Retinal pigment epithelial cell (primary cell): Measurements from ENCODE around the gene USP2.
"Not testable (repeated sequence)": the region's sequence is repeated elsewhere in the genome, so short reads cannot be mapped to it uniquely, and the experiment has no call there.

Experiments used
- DNase-seq: peaks from one replicate; pipeline ENCODE4 v3.0.0-alpha.2; 2010; ENCODE audit warnings: low read depth
- H3K4me3 ChIP-seq: 2 replicates; pipeline ENCODE4 v1.5.1; 2011; ENCODE audit warnings: mild to moderate bottlenecking, low read length, control low read depth, moderate library complexity
- TF ChIP-seq, protein P1 (sequence below): conservative IDR thresholded peaks from 2 replicates; pipeline ENCODE4 v1.5.1; 2011; ENCODE audit warnings: low read depth, low read length, control low read depth, inconsistent platforms

USP2 gene

DNA sequence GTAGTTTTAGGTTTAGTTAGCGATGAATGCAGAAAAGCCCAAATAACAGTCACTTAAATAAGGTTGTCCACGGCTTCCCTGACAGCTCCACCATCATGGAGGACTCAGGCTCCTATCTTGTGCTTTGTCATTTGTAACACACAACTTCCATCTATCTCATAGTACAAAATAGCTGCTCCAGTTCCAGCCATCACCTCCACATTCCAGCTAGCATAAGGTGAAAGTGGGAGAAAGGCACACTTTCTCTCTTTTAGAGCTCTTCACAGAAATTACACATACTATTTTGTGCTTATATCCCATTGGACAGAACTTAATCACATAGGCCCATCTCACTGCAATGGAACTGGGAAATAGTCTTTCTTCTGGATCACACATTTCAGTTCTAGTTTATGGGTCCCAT, 32.8 kb upstream of the USP2 start:
- DNase-seq, result no peak
- H3K4me3 ChIP-seq, result no peak overlapping the region
- TF ChIP-seq, protein P1, sequence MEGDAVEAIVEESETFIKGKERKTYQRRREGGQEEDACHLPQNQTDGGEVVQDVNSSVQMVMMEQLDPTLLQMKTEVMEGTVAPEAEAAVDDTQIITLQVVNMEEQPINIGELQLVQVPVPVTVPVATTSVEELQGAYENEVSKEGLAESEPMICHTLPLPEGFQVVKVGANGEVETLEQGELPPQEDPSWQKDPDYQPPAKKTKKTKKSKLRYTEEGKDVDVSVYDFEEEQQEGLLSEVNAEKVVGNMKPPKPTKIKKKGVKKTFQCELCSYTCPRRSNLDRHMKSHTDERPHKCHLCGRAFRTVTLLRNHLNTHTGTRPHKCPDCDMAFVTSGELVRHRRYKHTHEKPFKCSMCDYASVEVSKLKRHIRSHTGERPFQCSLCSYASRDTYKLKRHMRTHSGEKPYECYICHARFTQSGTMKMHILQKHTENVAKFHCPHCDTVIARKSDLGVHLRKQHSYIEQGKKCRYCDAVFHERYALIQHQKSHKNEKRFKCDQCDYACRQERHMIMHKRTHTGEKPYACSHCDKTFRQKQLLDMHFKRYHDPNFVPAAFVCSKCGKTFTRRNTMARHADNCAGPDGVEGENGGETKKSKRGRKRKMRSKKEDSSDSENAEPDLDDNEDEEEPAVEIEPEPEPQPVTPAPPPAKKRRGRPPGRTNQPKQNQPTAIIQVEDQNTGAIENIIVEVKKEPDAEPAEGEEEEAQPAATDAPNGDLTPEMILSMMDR, result no peak

DNA sequence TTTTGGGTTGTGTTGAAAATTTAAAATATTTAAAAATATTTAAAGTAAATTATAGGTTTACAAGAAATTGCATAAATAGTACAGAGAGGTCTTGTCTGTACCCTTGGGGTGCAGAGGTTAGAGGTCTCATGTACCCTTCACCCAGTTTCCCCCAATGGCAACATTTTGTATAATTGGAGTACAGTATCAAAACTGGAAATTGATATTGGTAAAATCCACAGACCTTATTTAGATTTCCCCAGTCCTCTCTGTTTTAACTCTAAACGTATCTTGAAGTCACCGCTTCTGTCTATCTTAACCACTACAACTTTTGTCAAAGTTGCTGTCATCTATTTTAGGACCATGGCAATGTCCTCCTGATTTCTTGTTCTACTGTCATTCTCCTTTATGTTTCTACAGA, 30.6 kb upstream of the USP2 start:
- no peak for DNase-seq
- TF ChIP-seq, protein P1, result no peak
- no peak overlapping the region for H3K4me3 ChIP-seq

DNA sequence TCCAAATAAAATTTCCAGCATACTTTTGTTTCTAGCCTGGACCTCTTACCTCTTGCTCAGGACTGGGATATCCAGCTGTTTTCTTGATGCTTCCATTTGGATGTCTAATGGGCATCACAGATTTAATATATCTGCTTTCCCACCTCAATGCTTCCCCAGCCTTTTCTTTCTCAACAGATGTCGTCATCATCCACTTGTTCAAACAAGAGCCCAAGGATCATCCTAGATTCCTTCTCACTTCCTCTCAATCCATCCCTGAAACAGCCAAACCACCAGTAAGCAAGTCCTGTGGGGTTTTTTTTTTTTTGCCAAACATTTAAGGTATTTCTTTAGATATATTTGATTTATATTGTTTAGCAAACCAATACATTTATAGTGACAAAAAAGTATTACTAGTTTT, 29.0 kb upstream of the USP2 start:
- TF ChIP-seq, protein P1, result no peak
- DNase-seq, result no peak
- no peak overlapping the region for H3K4me3 ChIP-seq

DNA sequence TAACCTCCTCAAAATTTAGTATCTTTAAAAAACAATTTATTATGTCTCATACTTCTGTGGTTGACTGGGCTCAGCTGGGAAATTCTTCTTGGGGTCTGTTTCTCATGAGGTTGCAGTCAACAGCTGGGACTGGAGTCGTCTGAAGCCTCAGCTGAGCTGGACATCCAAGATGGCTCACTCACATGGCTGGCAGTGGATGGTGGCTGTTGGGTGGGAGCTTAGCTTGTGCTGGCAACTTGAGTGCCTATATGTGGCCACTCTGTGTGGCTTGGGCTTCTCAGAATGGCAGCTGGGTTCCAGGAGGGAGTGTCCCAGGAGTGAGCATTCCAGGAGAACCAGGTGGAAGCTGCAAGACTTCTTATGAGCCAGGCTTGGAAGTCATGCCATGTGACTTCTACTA, 28.2 kb upstream of the USP2 start:
- no peak overlapping the region for H3K4me3 ChIP-seq
- DNase-seq, result no peak
- TF ChIP-seq, protein P1, result no peak

DNA sequence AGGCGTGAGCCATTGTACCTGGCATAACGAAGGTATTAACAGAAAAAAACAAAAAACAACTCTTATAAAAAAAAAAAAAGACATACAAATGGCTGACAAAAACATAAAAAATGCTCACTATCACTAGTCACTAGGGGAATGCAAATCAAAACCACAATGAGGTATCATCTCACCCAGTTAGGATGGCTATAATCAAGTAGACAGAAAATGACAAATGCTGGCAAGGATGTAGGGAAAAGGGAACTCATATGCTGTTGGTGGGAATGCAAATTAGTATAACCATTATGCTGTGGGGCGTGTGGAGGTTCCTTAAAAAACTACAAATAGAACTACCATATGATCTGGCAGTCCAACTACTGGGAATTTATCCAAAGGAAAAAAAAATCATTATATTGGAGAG, 24.5 kb upstream of the USP2 start:
- no peak overlapping the region for H3K4me3 ChIP-seq
- TF ChIP-seq, protein P1, result no peak
- DNase-seq, result no peak

DNA sequence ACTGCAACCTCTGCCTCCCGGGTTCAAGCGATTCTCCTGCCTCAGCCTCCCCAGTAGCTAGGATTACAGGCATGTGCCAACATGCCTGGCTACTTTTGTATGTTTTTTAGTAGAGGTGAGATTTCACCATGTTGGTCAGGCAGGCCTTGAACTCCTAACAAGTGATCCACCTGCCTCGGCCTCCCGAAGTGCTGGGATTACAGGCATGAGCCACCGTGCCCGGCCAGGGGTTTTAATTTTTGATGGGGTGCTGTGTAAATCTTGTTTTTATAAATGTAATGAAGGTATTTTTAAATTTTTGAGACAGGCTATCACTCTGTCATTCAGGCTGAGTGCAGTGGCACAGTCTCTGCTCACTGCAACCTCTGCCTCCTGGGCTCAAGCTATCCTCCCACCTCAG, 24.0 kb upstream of the USP2 start:
- not testable (repeated sequence) for H3K4me3 ChIP-seq, DNase-seq

DNA sequence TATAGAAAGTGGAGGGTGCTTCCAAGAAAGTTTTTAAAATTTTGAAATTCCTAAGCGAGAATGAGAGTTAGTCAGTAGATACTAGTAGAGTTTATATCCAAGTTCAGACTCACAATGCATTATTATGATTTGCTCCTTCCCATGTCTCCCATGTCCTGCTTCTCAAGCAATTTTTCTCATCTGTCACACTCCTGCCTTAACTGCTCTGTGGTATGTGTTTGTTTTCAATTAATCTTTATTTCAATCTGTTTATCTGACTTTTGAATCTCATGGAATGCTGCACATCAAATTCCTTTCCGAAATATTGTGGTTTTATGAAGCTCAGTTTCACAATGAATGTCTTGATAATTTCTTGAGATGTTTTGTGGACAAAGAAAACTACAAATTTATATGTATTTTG, 23.4 kb upstream of the USP2 start:
- no peak overlapping the region for H3K4me3 ChIP-seq
- DNase-seq, result no peak
- TF ChIP-seq, protein P1, result no peak

DNA sequence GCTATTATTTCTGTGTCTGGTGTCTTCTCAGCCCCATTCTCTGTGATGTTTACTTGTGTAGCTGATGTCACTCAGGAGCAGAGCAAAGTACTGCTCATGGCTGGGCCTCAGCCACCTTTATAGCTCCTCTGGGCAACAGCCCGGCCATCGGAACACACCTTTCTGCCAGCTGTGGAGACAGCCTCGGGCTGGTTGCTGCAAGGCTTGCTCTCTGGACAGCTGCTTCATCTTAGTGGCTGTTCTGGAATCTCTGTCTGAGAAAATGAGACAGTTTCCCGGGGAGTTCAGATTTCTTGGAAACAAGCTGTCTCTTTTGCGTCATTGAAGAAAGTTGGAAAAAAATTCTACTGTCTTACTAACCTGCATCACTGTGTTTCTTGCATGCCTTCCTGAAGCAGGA, 21.5 kb upstream of the USP2 start:
- no peak overlapping the region for H3K4me3 ChIP-seq
- TF ChIP-seq, protein P1, result no peak
- DNase-seq, result no peak
